ENCODE measurements around the gene FGF14.

- TF ChIP-seq, protein P1, sequence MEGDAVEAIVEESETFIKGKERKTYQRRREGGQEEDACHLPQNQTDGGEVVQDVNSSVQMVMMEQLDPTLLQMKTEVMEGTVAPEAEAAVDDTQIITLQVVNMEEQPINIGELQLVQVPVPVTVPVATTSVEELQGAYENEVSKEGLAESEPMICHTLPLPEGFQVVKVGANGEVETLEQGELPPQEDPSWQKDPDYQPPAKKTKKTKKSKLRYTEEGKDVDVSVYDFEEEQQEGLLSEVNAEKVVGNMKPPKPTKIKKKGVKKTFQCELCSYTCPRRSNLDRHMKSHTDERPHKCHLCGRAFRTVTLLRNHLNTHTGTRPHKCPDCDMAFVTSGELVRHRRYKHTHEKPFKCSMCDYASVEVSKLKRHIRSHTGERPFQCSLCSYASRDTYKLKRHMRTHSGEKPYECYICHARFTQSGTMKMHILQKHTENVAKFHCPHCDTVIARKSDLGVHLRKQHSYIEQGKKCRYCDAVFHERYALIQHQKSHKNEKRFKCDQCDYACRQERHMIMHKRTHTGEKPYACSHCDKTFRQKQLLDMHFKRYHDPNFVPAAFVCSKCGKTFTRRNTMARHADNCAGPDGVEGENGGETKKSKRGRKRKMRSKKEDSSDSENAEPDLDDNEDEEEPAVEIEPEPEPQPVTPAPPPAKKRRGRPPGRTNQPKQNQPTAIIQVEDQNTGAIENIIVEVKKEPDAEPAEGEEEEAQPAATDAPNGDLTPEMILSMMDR (IDR thresholded peaks at IDR 0.05) = no peak
- TF ChIP-seq POLR2A (IDR thresholded peaks at IDR 0.05) = no peak
These were observed 50.3 kb downstream of the FGF14 start for GRCh38 chr13:102351521-102351920.
